Lower leg skin (tissue), 4 donors: ENCODE data around the gene RNLS. TPM values are rescaled to one million over a fixed set of nuclear protein-coding genes. Genes with fewer than 3 reads are reported as not detected.

Experiments used
- DNase-seq, 2 donors: peaks; one replicate each; pipeline ENCODE4 v3.0.0-alpha.2; 2019; ENCODE audit warnings: low spot score in 2 of 2
- H3K4me3 ChIP-seq: fragments of 200-600 bp; sonication (generic); 2 replicates; pipeline ENCODE4 v1.5.1; 2017; ENCODE audit warnings: mild to moderate bottlenecking, low read depth; ENCODE audit not compliant: poor library complexity, severe bottlenecking
- CTCF ChIP-seq, 3 donors: fragments of 450-650 bp; IDR thresholded peaks; one replicate each; pipeline ENCODE4 v1.5.1; 2016; ENCODE audit warnings: antibody characterized with exemption in 3 of 3, mild to moderate bottlenecking in 3 of 3, moderate library complexity in 2 of 3
- POLR2A ChIP-seq, 2 donors: fragments of 450-650 bp; IDR thresholded peaks; one replicate each; pipeline ENCODE4 v1.6.1; 2016 to 2017; ENCODE audit warnings: antibody characterized with exemption in 2 of 2, mild to moderate bottlenecking in 1 of 2, moderate library complexity in 1 of 2
- WGBS, 2 donors: methylation state at CpG; one replicate each; pipeline ENCODE4 v1.1.5; 2018; 5-methylcytosine and 5-hydroxymethylcytosine counted together
- intact Hi-C: fragments of 100-400 bp; cut with DNase I; formaldehyde crosslinking; loops from one replicate; pipeline ENCODE4 v1.15.0; 2023; ENCODE audit warnings: low total_unique reads
- total RNA-seq, 4 donors: library from RNA; depleted of rRNA; stranded (reverse); fragments of >200 nt; gene quantifications; one replicate each; pipeline ENCODE4 v1.1.0, GENCODE V29; 2016

The RNLS gene
- total RNA-seq, 4 donors from 2014 or later: 6.8 to 18.3 (median 10.9) TPM

DNA sequence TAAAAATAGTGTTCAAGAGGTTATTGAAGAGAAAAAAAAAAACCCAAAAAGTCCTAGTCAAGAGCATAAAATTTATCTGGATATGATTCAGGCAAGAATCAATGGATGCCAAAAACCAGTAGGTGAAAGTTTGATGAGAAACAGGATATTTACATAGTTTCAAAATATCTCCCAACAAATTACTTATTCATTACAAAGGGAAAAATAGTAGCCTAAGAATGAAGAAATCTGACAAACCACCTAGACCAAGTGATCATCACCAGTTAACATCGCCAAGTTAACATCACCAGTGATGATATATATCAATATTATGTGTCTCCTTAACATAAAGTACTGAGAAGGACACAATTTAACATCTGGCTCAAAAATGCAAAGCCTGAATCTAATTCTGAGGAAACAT is 85.2 kb downstream of the RNLS start:
- TF ChIP-seq CTCF (IDR thresholded peaks at IDR 0.05) (no peak), POLR2A (IDR thresholded peaks at IDR 0.05) (no peak)
- WGBS, 2 donors: 87 to 100% methylated on average over 1 of the region's 1 CpG

GRCh38 chr10:88494537-88494936 is 88.6 kb downstream of the RNLS start:
- intact Hi-C loops: no loop called here
- DNase-seq: no peak
- H3K4me3 ChIP-seq: no peak overlapping the region
- TF ChIP-seq CTCF (IDR thresholded peaks at IDR 0.05) (no peak), POLR2A (IDR thresholded peaks at IDR 0.05) (no peak)

More for the DNA sequence above, 85.2 kb downstream of the RNLS start:
- intact Hi-C loops: no loop called here
- H3K4me3 ChIP-seq: no peak overlapping the region
- DNase-seq: no peak

DNA sequence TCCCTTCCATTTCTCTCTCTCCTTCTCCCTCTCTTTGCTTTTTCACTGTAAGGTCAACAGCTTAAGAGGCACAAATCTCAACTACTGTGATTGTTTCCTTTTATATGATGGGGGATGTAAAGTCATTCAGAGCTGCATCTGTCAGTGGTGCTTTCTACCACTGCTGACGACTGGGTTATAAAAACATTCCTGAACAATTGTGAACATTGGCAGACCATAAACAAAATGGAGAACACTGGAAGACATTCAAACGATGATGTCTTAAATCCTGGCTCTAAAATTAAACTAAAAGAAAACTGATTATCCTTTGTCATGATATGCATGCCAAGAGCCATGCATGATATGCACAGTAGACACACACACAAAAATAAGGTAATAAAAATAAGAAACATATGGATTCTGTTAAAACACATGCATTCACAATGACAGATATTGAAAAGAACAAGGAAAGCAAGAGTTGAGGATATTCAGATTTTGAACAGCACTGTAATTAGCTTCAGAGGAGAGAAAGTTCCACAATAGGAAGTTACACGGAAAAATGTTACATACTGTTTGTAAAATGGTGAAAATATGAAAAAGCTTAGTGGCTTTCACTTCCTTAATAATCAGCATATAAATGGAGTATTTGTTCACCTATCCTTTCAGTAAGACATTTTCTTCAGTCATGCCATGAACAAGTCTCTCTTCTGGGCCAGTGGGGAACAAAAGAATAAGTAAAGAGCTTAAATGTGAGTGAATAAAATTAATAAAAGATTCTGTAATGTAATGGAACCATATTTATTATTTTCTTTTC is 89.2 kb downstream of the RNLS start:
- 36 to 41% methylated on average over 3 of the region's 3 CpGs for WGBS, 2 donors
- TF ChIP-seq POLR2A (IDR thresholded peaks at IDR 0.05) (no peak), CTCF (IDR thresholded peaks at IDR 0.05) (no peak)
- H3K4me3 ChIP-seq: no peak overlapping the region
- intact Hi-C loops: no loop called here
- no peak for DNase-seq

DNA sequence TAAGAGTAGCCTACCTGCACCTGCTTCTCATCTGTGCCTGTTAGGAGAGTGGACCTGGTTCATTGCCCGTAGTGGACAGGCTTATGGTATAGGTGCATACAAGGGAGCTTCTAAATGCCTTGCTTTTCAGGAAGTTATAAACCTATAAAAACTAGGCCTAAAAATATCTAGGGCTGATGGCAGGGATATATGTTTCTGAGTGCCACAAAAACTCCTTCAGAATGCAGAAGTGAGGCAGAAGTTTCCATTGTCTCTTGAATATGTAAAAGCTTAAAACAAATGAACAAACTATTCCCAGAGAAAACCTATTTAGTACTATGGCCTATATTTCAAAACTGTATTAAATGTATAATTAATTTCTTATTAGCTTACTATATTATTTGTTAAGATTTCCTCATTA is 91.8 kb downstream of the RNLS start:
- H3K4me3 ChIP-seq: no peak overlapping the region
- WGBS, 2 donors: 83 to 88% methylated on average over 1 of the region's 1 CpG
- DNase-seq: no peak
- intact Hi-C loops: no loop called here
- TF ChIP-seq POLR2A (IDR thresholded peaks at IDR 0.05): no peak
- TF ChIP-seq CTCF (IDR thresholded peaks at IDR 0.05): no peak

DNA sequence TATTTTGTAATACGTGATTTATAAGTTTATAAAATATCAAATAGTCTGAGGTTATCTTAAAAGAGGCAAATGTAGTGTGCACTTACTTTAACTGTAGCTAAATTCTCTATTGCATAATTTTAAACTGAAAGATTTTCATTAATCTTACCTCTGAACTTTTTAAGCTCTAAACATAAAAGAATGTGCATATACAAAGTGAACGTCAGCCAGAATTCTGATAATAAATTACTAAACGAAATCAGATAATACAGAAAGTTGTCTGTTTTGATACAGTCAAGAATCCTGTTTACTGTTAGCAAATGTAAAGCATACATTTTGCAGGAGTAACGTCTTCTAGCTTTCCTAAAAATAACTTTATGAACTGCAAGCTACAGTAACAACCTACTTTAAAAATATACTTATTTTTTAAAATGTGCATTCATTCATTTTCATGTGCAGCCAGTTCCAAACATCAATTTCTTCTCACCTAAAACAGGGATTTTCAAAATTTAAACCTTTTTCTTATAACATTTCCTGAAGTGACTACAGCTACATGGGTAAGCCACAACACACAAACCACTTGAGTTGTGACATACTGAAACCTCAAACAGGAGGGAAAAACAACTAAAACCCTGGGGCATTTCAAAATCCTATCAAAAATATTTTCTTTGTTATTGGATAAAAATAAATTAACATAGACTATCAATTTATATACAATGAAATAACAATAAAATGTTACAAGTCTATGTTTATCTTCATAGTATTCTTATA is 92.7 kb downstream of the RNLS start:
- intact Hi-C loops: no loop called here
- WGBS, 2 donors: 81 to 83% methylated on average over 4 of the region's 4 CpGs
- TF ChIP-seq CTCF (IDR thresholded peaks at IDR 0.05) (no peak), POLR2A (IDR thresholded peaks at IDR 0.05) (no peak)
- DNase-seq: no peak
- no peak overlapping the region for H3K4me3 ChIP-seq
